Dendritic cell treated with granulocyte-macrophage colony-stimulating factor and Interleukin-4, amounts not matched to agents 40 ng/mL and 50 ng/mL, for 4 days (primary cell): ENCODE results near the gene RSU1.

Experiments
- H3K27ac Mint-ChIP-seq: one replicate; pipeline ENCODE4 v1.8.0; 2022; ENCODE audit warnings: mild to moderate bottlenecking, mixed read lengths
- H3K27me3 Mint-ChIP-seq: one replicate; pipeline ENCODE4 v1.8.0; 2022; ENCODE audit warnings: mild to moderate bottlenecking, mixed read lengths
- H3K36me3 Mint-ChIP-seq: one replicate; pipeline ENCODE4 v1.8.0; 2022; ENCODE audit warnings: low read depth, mixed read lengths
- H3K4me1 Mint-ChIP-seq: one replicate; pipeline ENCODE4 v1.8.0; 2022; ENCODE audit warnings: low read depth, mixed read lengths
- H3K4me3 Mint-ChIP-seq: one replicate; pipeline ENCODE4 v1.8.0; 2022; ENCODE audit warnings: mild to moderate bottlenecking, moderate library complexity, mixed read lengths
- H3K9me3 Mint-ChIP-seq: one replicate; pipeline ENCODE4 v1.8.0; 2022; ENCODE audit warnings: mixed read lengths
- intact Hi-C: fragments of 100-400 bp; cut with micrococcal nuclease; formaldehyde crosslinking; loops from one replicate; pipeline ENCODE4 v1.15.0; 2022

Gene RSU1

DNA sequence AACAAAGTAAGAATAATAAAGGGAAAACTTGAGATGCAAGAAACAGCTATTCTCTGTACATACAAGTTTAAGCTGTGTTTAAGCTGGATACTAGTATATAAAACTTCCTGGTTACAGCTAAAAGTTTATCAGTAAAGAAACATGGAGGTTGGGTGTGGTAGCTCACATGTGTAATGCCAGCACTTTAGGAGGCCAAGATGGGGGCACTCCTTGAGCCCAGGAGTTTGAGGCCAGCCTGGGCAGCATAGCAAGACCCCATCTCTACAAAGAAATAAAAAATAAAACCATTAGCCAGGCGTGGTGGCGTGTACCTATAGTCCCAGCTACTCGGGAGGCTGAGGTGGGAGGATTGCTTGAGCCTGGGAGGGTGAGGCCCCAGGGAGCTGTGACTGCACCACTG, 3.2 kb downstream of the RSU1 start:
- Mint-ChIP-seq H3K27ac (no peak overlapping the region), H3K4me3 (no peak overlapping the region), H3K27me3 (no peaks in the 10 kb centered on the region), H3K36me3 (peaks cover 31% of the 10 kb centered on the region), H3K4me1 (peaks cover 53% of the 10 kb centered on the region), H3K9me3 (no peaks in the 10 kb centered on the region)
- intact Hi-C loops: loop anchor here (10.0 kb wide), 1 partner anchor 1841 kb away; the partner anchor contains the start of genes ARL5B and NSUN6

DNA sequence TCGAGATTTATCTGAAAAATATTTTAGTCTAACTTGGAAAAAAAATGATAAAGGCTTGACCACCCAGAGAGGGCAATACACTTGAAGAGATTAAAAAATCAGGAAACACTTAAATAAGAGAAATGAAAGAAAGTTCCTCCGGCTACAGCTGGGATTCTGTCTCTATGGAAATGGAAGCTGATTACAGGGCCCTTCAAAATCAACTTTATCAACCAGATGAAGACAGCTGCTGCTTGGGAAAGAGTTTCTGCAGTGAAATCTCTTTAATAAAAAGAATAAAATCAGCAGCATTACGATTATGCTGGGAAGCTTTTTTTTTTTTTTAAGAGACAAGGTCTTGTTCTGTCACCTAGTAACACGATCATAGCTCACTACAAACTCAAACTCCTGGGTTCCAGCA, 4.5 kb downstream of the RSU1 start:
- Mint-ChIP-seq H3K4me1 (peaks cover 44% of the 10 kb centered on the region), H3K27me3 (no peaks in the 10 kb centered on the region), H3K36me3 (peaks cover 37% of the 10 kb centered on the region), H3K27ac (no peak overlapping the region), H3K4me3 (no peak overlapping the region), H3K9me3 (no peaks in the 10 kb centered on the region)
- intact Hi-C loops: loop anchor here (10.0 kb wide), 1 partner anchor 1842 kb away; the partner anchor contains the start of genes ARL5B and NSUN6

DNA sequence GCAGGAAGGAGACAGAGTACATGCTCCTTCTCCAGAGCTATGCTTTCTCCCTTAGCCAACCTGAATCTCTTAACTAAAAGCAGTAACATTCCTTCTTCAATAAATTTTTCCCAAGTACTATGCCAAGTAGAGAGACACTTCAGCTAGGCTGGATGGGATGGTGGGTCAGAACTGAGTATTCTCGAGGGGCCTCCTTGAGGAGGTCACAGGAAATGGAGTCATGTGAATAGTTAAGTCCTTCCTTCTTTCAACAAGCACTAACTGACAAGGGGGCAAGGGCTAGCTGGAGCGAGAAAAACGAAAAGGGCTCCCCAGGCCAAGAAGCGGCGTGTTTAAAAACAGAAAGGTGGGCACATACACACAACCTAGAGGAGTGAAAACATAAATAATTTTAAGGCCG, 5.5 kb downstream of the RSU1 start:
- Mint-ChIP-seq H3K36me3 (peaks cover 34% of the 10 kb centered on the region), H3K4me1 (peaks cover 44% of the 10 kb centered on the region), H3K4me3 (no peak overlapping the region), H3K9me3 (no peaks in the 10 kb centered on the region), H3K27ac (no peak overlapping the region), H3K27me3 (no peaks in the 10 kb centered on the region)
- intact Hi-C loops: loop anchor here (10.0 kb wide), 1 partner anchor 1843 kb away; the partner anchor contains the start of genes ARL5B and NSUN6

DNA sequence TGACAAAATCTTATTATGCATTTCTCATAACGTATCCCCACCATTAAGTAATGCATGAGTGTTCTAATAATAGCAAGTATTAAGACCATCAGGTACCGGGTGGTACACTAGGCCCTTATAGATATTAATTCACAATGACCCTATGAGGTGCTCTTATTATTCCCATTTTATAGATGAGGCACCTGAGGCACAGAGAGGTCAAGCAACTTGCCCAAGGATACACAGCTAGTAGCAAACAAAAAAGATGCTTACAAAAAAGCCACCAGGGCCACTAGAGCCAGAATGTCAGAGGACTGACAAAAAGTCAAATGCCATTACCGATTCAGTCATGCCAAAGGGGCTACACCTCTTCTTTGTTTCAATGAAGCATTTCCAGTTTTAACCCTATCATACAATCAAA, 5.9 kb downstream of the RSU1 start:
- Mint-ChIP-seq H3K36me3 (peaks cover 33% of the 10 kb centered on the region), H3K9me3 (no peaks in the 10 kb centered on the region), H3K4me1 (peaks cover 40% of the 10 kb centered on the region), H3K27me3 (no peaks in the 10 kb centered on the region), H3K27ac (no peak overlapping the region), H3K4me3 (no peak overlapping the region)
- intact Hi-C loops: loop anchor here (10.0 kb wide), 1 partner anchor 1844 kb away; the partner anchor contains the start of genes ARL5B and NSUN6

DNA sequence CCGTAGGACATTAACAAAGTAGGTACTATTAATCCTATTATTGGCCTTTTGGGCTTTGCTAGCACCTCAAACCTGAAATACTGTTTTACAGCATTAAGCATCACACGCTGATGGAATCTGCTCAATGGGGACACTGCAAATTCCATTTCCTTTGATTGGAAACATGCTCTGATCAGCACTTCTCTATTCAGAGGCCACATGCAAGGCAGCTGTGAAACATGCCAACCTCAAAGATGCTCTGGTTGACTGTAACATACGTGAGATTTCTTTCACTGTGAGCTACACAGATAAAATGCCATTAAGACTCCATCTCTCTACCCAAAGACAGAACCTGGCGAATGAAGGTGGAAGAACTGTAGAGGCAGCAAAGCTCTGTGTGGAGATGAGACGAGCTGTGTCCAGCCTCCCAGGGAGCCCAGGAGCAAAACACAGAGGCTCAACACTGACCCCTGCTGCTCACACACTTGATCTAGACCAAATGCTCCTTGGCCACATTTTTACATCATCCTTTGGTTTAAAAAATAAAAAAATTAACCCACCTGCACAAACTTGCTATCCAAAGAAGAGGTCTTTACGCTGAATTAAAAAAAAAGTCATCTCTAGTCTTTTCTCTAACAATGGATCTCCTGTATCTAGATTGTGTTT, 8.0 kb downstream of the RSU1 start:
- Mint-ChIP-seq H3K4me1 (peaks cover 19% of the 10 kb centered on the region), H3K27me3 (no peaks in the 10 kb centered on the region), H3K27ac (no peak overlapping the region), H3K4me3 (no peak overlapping the region), H3K36me3 (peaks cover 31% of the 10 kb centered on the region), H3K9me3 (no peaks in the 10 kb centered on the region)
- intact Hi-C loops: loop anchor here (1.0 kb wide), 1 partner anchor 907 kb away; no protein-coding TSS in a partner anchor

- Mint-ChIP-seq H3K4me1 (peaks cover 25% of the 10 kb centered on the region), H3K27me3 (no peaks in the 10 kb centered on the region), H3K9me3 (no peaks in the 10 kb centered on the region), H3K27ac (no peak overlapping the region), H3K4me3 (no peak overlapping the region), H3K36me3 (peaks cover 22% of the 10 kb centered on the region)
- intact Hi-C loops: no loop called here
Observed at GRCh38 chr10:16804123-16804522, 13.1 kb downstream of the RSU1 start.

DNA sequence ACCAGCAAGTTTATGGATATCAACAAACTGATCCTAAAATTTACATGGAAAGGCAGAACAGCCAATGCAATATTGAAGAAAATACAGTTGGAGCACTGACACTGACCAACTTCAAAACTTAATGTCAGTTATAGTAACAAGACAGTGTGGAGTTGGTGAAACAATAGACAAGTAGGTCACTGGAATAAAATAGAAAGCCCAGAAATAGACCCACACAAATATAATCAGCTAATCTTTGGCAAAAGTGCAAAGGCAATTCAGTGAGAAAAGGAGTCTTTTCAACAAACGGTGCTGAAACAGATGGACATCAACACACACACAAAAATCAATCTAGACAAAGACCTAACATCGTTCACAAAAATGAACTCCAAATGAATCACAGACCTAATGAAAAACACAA, 13.8 kb downstream of the RSU1 start:
- Mint-ChIP-seq H3K27ac (no peak overlapping the region), H3K4me1 (peaks cover 25% of the 10 kb centered on the region), H3K9me3 (no peaks in the 10 kb centered on the region), H3K4me3 (no peak overlapping the region), H3K27me3 (no peaks in the 10 kb centered on the region), H3K36me3 (peaks cover 25% of the 10 kb centered on the region)
- intact Hi-C loops: no loop called here

GRCh38 chr10:16799621-16800020, 17.6 kb downstream of the RSU1 start:
- H3K27ac Mint-ChIP-seq: no peak overlapping the region
- H3K36me3 Mint-ChIP-seq: peaks cover 28% of the 10 kb centered on the region
- intact Hi-C loops: no loop called here
- no peaks in the 10 kb centered on the region for H3K9me3 Mint-ChIP-seq
- H3K4me1 Mint-ChIP-seq: peaks cover 35% of the 10 kb centered on the region
- no peak overlapping the region for H3K4me3 Mint-ChIP-seq
- H3K27me3 Mint-ChIP-seq: no peaks in the 10 kb centered on the region

DNA sequence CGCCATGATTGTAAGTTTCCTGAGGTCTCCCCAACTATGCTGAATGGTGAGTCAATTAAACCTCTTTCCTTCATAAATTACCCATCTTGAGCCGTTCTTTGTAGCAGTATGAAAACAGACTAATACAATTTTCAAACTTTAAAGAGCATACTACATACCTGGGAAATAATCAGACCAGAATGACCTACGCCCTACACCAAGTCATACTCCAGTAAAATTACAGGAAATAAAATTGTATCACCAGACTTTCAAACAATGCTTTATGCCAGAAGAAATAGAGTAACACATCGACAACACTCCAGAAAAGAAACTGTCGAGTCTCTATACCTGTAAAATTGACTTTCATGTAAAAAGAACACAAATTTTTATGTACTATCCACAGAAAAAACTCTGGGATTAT, 18.7 kb downstream of the RSU1 start:
- Mint-ChIP-seq H3K27ac (no peak overlapping the region), H3K27me3 (no peaks in the 10 kb centered on the region), H3K4me1 (peaks cover 35% of the 10 kb centered on the region), H3K36me3 (peaks cover 28% of the 10 kb centered on the region), H3K4me3 (no peak overlapping the region), H3K9me3 (no peaks in the 10 kb centered on the region)
- intact Hi-C loops: no loop called here

DNA sequence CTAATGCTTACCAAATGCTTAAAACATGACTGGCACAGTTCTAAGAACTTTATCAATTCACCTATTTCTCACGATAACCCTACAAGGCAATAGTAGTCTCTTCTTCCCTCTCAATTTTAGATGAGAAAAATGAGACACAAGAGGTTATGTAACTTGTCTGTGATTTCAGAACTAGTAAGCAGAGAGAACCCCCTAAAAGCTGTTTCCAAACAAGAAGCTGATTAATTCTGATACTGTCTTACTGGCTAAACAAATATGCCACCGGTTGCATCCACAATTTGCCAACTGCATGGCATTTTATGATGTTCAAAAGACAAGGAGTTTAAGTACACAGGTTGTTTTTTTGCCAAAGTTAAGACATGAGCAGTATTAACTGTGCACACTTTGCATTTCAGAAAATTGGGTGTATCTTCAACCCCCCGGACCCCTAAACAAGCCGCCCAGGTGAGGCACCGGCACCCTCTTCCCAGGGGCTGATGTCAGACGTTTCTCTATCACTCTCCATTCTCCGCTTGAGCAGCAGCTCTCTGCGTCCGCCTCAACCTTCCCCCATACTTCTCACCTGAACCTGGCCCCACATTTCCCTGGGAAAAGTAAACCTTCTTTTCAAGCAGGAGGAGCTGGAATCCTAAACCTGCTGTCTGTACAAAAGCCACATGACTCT, 21.7 kb downstream of the RSU1 start:
- Mint-ChIP-seq H3K27me3 (no peaks in the 10 kb centered on the region), H3K9me3 (no peaks in the 10 kb centered on the region), H3K27ac (no peak overlapping the region), H3K4me1 (peaks cover 23% of the 10 kb centered on the region), H3K36me3 (peaks cover 44% of the 10 kb centered on the region), H3K4me3 (no peak overlapping the region)
- intact Hi-C loops: no loop called here

DNA sequence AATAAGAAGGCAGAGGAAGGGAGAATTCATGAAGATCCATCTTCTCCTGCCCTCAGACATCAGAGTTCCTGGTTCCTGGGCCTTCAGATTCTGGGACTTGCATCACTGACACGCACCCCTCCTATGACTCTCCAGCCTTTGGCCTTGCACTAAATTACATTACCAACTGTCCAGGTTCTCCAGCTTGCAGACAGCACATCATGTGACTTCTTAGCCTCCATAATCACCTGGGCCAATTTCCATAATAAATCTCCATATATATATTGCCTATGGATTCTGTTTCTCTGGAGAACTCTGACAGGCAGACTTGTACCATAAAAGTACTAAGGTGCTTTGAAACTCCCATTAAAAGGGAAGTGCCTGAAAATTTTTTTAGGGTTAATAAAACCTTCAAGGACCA, 23.2 kb downstream of the RSU1 start:
- Mint-ChIP-seq H3K4me3 (no peak overlapping the region), H3K27me3 (no peaks in the 10 kb centered on the region), H3K27ac (no peak overlapping the region), H3K4me1 (peaks cover 11% of the 10 kb centered on the region), H3K36me3 (peaks cover 51% of the 10 kb centered on the region), H3K9me3 (no peaks in the 10 kb centered on the region)
- intact Hi-C loops: no loop called here

DNA sequence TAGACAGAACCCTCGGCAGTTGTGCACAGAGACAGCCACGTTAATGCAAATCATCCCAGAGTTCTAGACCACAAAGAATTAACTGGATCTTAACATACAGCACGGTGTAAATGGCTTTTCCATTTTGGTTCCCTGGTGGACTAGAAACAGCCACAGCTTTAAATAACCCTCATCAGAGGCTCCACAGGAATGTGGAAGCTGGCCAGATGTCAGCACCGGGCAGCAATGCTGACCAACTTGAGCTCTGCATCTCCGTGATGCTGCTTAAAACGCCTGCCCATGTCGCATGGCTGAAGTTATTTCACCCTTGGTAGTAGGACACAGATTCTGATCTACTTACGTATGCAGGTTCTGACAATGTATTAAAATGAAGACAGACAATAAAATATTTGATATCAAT, 24.5 kb downstream of the RSU1 start:
- Mint-ChIP-seq H3K4me3 (no peak overlapping the region), H3K4me1 (peaks cover 11% of the 10 kb centered on the region), H3K36me3 (peaks cover 55% of the 10 kb centered on the region), H3K27ac (no peak overlapping the region), H3K9me3 (no peaks in the 10 kb centered on the region), H3K27me3 (no peaks in the 10 kb centered on the region)
- intact Hi-C loops: no loop called here

DNA sequence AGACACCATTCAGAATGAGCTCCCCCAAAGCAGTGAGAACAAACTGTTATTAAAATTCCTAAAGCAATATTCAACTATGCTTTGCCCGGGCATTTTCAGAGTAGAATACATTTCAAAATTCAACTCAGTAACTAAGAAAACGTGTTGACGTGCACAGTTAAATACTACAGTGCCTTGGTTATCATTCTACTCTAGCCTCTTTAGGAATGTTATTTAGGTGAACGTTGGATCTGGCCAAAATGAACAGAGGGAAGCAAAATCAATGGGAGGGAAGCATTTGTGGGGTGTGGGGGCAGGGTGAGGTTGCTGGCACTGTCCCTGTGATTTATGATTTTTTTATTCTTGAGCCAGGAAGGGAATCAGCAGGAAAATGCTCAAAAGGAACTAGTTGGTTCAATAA, 27.5 kb downstream of the RSU1 start:
- no peak overlapping the region for H3K27ac Mint-ChIP-seq
- H3K27me3 Mint-ChIP-seq: no peaks in the 10 kb centered on the region

GRCh38 chr10:16789261-16789660, 28.0 kb downstream of the RSU1 start:
- intact Hi-C loops: no loop called here

More for the DNA sequence above, 27.5 kb downstream of the RSU1 start:
- Mint-ChIP-seq H3K4me3 (no peak overlapping the region), H3K9me3 (peaks cover 6% of the 10 kb centered on the region), H3K36me3 (peaks cover 66% of the 10 kb centered on the region), H3K4me1 (no peaks in the 10 kb centered on the region)
- intact Hi-C loops: no loop called here

More at GRCh38 chr10:16789261-16789660, 28.0 kb downstream of the RSU1 start:
- Mint-ChIP-seq H3K27me3 (no peaks in the 10 kb centered on the region), H3K4me1 (no peaks in the 10 kb centered on the region), H3K36me3 (peaks cover 71% of the 10 kb centered on the region), H3K27ac (no peak overlapping the region), H3K9me3 (peaks cover 11% of the 10 kb centered on the region), H3K4me3 (no peak overlapping the region)
